SU-DHL-6 (cell line): ENCODE results near the gene WDR37.

Experiments
- H2AFZ ChIP-seq: fragments of 200-600 bp; sonication (generic); 2 replicates; pipeline ENCODE4 v1.6.1; 2014; ENCODE audit warnings: low read depth, mild to moderate bottlenecking, moderate library complexity, mixed read lengths, antibody characterized with exemption, low read length; ENCODE audit not compliant: severe bottlenecking
- H3F3A ChIP-seq: fragments of 200-600 bp; shearing (Covaris generic); 2 replicates; pipeline ENCODE4 v1.6.0; 2016; ENCODE audit warnings: antibody characterized with exemption, mild to moderate bottlenecking; ENCODE audit not compliant: insufficient read depth
- H3K27ac ChIP-seq: fragments of 200-600 bp; sonication (generic); 2 replicates; pipeline ENCODE4 v1.5.1; 2016; ENCODE audit warnings: low read depth, mild to moderate bottlenecking, low read length, moderate library complexity, mixed read lengths
- H3K27me3 ChIP-seq: fragments of 200-600 bp; sonication (generic), shearing (Covaris generic); 2 replicates; pipeline ENCODE4 v1.6.0; 2014; ENCODE audit warnings: mild to moderate bottlenecking, low read length
- H3K36me3 ChIP-seq: fragments of 200-600 bp; sonication (generic); 2 replicates; pipeline ENCODE4 v1.6.1; 2014; ENCODE audit warnings: mild to moderate bottlenecking, low read length, mixed read lengths
- H3K4me2 ChIP-seq: fragments of 300-600, 200-600 bp; shearing (Covaris generic), sonication (generic); 2 replicates; pipeline ENCODE4 v1.6.0; 2014; ENCODE audit warnings: low read length, low read depth, mild to moderate bottlenecking; ENCODE audit not compliant: poor library complexity, severe bottlenecking
- H3K4me3 ChIP-seq: fragments of 200-600 bp; sonication (generic); 2 replicates; pipeline ENCODE4 v1.5.1; 2014; ENCODE audit warnings: antibody characterized with exemption, low read length, mild to moderate bottlenecking, mixed read lengths; ENCODE audit not compliant: insufficient read depth, poor library complexity, severe bottlenecking
- H3K79me2 ChIP-seq: fragments of 200-600 bp; sonication (generic); 2 replicates; pipeline ENCODE4 v1.6.1; 2014; ENCODE audit warnings: mild to moderate bottlenecking, low read length, moderate library complexity; ENCODE audit not compliant: insufficient read depth
- H3K9ac ChIP-seq: fragments of 200-600 bp; sonication (generic); 2 replicates; pipeline ENCODE4 v1.7.0; 2014; ENCODE audit warnings: mild to moderate bottlenecking, low read length
- H3K9me2 ChIP-seq: fragments of 200-600 bp; sonication (generic); replicated peaks from 2 replicates; pipeline ENCODE4 v1.6.1; 2014; ENCODE audit warnings: low read length; ENCODE audit not compliant: insufficient read depth
- H3K9me3 ChIP-seq: fragments of 200-600 bp; sonication (generic); 2 replicates; pipeline ENCODE4 v1.6.1; 2014; ENCODE audit warnings: low read length, mixed read lengths; ENCODE audit not compliant: insufficient read depth
- H4K20me1 ChIP-seq: fragments of 200-600 bp; sonication (generic); 2 replicates; pipeline ENCODE4 v1.6.1; 2014; ENCODE audit warnings: low read depth, mild to moderate bottlenecking, antibody characterized with exemption, low read length, moderate library complexity, mixed read lengths
- EZH2phosphoT487 ChIP-seq: fragments of 200-600 bp; sonication (generic), shearing (Covaris generic); conservative IDR thresholded peaks from 2 replicates; pipeline ENCODE4 v1.6.1; 2018; ENCODE audit warnings: mild to moderate bottlenecking, antibody characterized with exemption, low read length, moderate library complexity, mixed read lengths
- TF ChIP-seq, protein P1 (sequence below): fragments of 200-600 bp; sonication (generic); IDR thresholded peaks from one replicate; pipeline ENCODE4 v1.5.1; 2017; ENCODE audit warnings: antibody characterized with exemption, mild to moderate bottlenecking, low read length, moderate library complexity; ENCODE audit not compliant: insufficient read depth, poor library complexity, severe bottlenecking

The WDR37 gene

DNA sequence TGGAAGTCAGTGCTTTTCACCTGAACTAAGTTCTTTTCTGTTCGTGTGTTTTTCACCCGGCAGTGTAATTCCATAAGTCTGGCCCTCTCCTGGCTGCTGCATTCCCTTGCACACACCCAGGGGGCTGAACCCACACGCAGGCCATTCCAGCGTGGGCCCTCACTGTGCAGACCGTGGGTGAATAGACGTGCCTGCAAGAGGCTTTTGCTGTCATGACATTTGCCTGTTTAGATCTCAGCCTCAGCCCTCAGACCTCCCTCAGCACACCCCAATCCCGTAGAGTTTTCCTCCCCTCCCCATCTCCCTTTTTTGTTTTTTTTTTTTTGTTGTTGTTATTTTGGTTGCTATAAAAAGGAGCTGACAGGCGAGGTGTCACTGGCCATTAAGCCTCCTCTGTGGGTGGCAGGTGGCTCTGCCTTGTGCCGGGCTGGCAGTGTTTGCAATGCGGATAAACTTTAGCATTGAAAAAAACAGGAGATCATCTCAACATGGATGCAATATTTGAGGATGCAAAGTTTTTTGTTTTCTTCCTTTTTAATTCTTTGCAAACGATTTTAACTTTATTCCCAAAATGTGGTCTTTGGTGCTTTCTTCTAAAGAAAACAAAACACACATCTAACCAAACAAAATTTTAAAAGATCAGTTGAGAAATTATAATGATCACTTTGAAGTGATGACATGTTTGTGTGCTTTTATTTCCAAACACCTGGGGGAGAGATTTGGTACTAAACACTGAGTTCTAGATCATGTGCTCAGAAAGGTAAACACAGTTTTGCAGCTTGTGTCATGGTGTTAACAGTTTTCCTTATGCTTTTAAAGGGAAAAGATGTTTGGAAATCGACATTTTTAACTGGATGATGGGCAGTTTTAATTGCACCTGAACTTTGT is 58.8 kb downstream of the WDR37 start:
- TF ChIP-seq, protein P1, sequence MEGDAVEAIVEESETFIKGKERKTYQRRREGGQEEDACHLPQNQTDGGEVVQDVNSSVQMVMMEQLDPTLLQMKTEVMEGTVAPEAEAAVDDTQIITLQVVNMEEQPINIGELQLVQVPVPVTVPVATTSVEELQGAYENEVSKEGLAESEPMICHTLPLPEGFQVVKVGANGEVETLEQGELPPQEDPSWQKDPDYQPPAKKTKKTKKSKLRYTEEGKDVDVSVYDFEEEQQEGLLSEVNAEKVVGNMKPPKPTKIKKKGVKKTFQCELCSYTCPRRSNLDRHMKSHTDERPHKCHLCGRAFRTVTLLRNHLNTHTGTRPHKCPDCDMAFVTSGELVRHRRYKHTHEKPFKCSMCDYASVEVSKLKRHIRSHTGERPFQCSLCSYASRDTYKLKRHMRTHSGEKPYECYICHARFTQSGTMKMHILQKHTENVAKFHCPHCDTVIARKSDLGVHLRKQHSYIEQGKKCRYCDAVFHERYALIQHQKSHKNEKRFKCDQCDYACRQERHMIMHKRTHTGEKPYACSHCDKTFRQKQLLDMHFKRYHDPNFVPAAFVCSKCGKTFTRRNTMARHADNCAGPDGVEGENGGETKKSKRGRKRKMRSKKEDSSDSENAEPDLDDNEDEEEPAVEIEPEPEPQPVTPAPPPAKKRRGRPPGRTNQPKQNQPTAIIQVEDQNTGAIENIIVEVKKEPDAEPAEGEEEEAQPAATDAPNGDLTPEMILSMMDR: no peak
- no peak for TF ChIP-seq EZH2phosphoT487
- Histone ChIP-seq H3F3A (no peaks in the 10 kb centered on the region), H3K27ac (no peak overlapping the region), H3K4me2 (no peak overlapping the region), H3K9me3 (no peaks in the 10 kb centered on the region), H3K27me3 (no peaks in the 10 kb centered on the region), H3K9me2 (no peaks in the 10 kb centered on the region), H3K36me3 (no peaks in the 10 kb centered on the region), H2AFZ (no peak overlapping the region), H3K9ac (no peak overlapping the region), H4K20me1 (no peaks in the 10 kb centered on the region), H3K4me3 (no peak overlapping the region), H3K79me2 (no peaks in the 10 kb centered on the region)

- Histone ChIP-seq H3K9ac (no peak overlapping the region), H3K27me3 (no peaks in the 10 kb centered on the region), H3K9me3 (no peaks in the 10 kb centered on the region), H3K4me2 (no peak overlapping the region), H3K27ac (no peak overlapping the region), H4K20me1 (no peaks in the 10 kb centered on the region), H3K36me3 (no peaks in the 10 kb centered on the region), H3F3A (no peaks in the 10 kb centered on the region), H3K4me3 (no peak overlapping the region), H2AFZ (no peak overlapping the region), H3K9me2 (no peaks in the 10 kb centered on the region), H3K79me2 (no peaks in the 10 kb centered on the region)
- no peak for TF ChIP-seq EZH2phosphoT487
Observed at GRCh38 chr10:1115607-1115955, 59.4 kb downstream of the WDR37 start.

GRCh38 chr10:1116051-1116450 is 59.9 kb downstream of the WDR37 start:
- Histone ChIP-seq H3F3A (no peaks in the 10 kb centered on the region), H3K9me2 (no peaks in the 10 kb centered on the region), H3K4me3 (no peak overlapping the region), H3K36me3 (no peaks in the 10 kb centered on the region), H3K27ac (no peak overlapping the region), H4K20me1 (no peaks in the 10 kb centered on the region), H3K79me2 (no peaks in the 10 kb centered on the region), H3K9ac (no peak overlapping the region), H3K27me3 (no peaks in the 10 kb centered on the region), H3K4me2 (no peak overlapping the region), H2AFZ (no peak overlapping the region), H3K9me3 (no peaks in the 10 kb centered on the region)
- TF ChIP-seq, protein P1: no peak
- TF ChIP-seq EZH2phosphoT487: no peak

GRCh38 chr10:1116696-1117280 is 60.6 kb downstream of the WDR37 start:
- no peaks in the 10 kb centered on the region for H3F3A ChIP-seq
- no peak overlapping the region for H2AFZ ChIP-seq
- H3K27me3 ChIP-seq: no peaks in the 10 kb centered on the region
- H3K9ac ChIP-seq: no peak overlapping the region
- no peaks in the 10 kb centered on the region for H4K20me1 ChIP-seq
- H3K79me2 ChIP-seq: no peaks in the 10 kb centered on the region
- no peaks in the 10 kb centered on the region for H3K9me3 ChIP-seq
- no peak overlapping the region for H3K4me3 ChIP-seq
- H3K9me2 ChIP-seq: no peaks in the 10 kb centered on the region
- no peak overlapping the region for H3K27ac ChIP-seq
- TF ChIP-seq, protein P1: no peak
- TF ChIP-seq EZH2phosphoT487: no peak
- H3K4me2 ChIP-seq: no peak overlapping the region
- no peaks in the 10 kb centered on the region for H3K36me3 ChIP-seq
